Endothelial cell of coronary artery (primary cell): ENCODE results near the gene KBTBD7. TPM values are rescaled to one million over a fixed set of nuclear protein-coding genes. Genes with fewer than 3 reads are reported as not detected.

Source experiments
- total RNA-seq: library from RNA; depleted of rRNA; stranded (reverse); fragments of >200 nt; gene quantifications from 2 replicates; pipeline ENCODE4 v1.2.3, GENCODE V29; 2014

KBTBD7 gene
- 5.1 and 7.4 TPM in 2 replicates for total RNA-seq

GRCh38 chr13:41193919-41194824 lies at the start of gene KBTBD7:
KBTBD7 (minus strand) TSS chr13:41194569; CDS start chr13:41194257, 312 bp downstream.

Other genes with a start within 250 kb of the KBTBD7 start
- gene ELF1, start 175.3 kb downstream of the KBTBD7 start, total RNA-seq: 45.1 and 47.7 TPM in 2 replicates
- 7.1 and 7.7 TPM in 2 replicates for gene WBP4, start 133.1 kb downstream of the KBTBD7 start, total RNA-seq
- gene KBTBD6, start 61.8 kb downstream of the KBTBD7 start, total RNA-seq: 8.7 and 10.5 TPM in 2 replicates
- gene MTRF1, start 69.0 kb upstream of the KBTBD7 start, total RNA-seq: 8.5 and 8.9 TPM in 2 replicates
- gene NAA16, start 116.7 kb upstream of the KBTBD7 start, total RNA-seq: 5.9 and 8.8 TPM in 2 replicates